Transverse colon (tissue), 4 donors: ENCODE measurements around the gene TMEM175.

ENCODE experiments used
- POLR2A ChIP-seq: fragments of 450-650 bp; IDR thresholded peaks from one replicate; pipeline ENCODE4 v1.6.1; 2016; ENCODE audit warnings: antibody characterized with exemption, mild to moderate bottlenecking, moderate library complexity
- POLR2AphosphoS5 ChIP-seq, 3 donors: sonication (generic); formaldehyde crosslinking; IDR thresholded peaks; one replicate each; pipeline ENCODE4 v1.6.1; 2016; ENCODE audit warnings: antibody characterized with exemption in 3 of 3
- TF ChIP-seq, protein P1 (sequence below), 5 experiments: fragments of 200-600 bp in 3 of 5; fragments of 450-650 bp in 2 of 5; sonication (generic) in 3 of 5; IDR thresholded peaks; 1 replicate in 2 of 5; 2 replicates in 3 of 5; pipeline ENCODE4 v1.5.1; 2016 to 2017; ENCODE audit warnings: antibody characterized with exemption in 5 of 5, inconsistent platforms in 3 of 5, mild to moderate bottlenecking in 2 of 5, moderate library complexity in 1 of 5

- TF ChIP-seq POLR2AphosphoS5 (IDR thresholded peaks at IDR 0.05), result no peak
- TF ChIP-seq, protein P1, sequence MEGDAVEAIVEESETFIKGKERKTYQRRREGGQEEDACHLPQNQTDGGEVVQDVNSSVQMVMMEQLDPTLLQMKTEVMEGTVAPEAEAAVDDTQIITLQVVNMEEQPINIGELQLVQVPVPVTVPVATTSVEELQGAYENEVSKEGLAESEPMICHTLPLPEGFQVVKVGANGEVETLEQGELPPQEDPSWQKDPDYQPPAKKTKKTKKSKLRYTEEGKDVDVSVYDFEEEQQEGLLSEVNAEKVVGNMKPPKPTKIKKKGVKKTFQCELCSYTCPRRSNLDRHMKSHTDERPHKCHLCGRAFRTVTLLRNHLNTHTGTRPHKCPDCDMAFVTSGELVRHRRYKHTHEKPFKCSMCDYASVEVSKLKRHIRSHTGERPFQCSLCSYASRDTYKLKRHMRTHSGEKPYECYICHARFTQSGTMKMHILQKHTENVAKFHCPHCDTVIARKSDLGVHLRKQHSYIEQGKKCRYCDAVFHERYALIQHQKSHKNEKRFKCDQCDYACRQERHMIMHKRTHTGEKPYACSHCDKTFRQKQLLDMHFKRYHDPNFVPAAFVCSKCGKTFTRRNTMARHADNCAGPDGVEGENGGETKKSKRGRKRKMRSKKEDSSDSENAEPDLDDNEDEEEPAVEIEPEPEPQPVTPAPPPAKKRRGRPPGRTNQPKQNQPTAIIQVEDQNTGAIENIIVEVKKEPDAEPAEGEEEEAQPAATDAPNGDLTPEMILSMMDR (IDR thresholded peaks at IDR 0.05), result no peak
- no peak for TF ChIP-seq POLR2A
These were observed 48.0 kb upstream of the TMEM175 start for GRCh38 chr4:884259-884658.
